Kidney (tissue), 14 donors: ENCODE results near the gene MYORG. TPM values are rescaled to one million over a fixed set of nuclear protein-coding genes. Genes with fewer than 3 reads are reported as not detected.

Source experiments
- DNase-seq, 5 donors: peaks; one replicate each; pipeline ENCODE4 v3.0.0-alpha.2; 2013 to 2020
- FAIRE-seq: peaks from 2 replicates; lab custom pipeline; 2012; peaks lifted over from hg19 to GRCh38; lab: Jason Lieb, UNC
- H3K27ac ChIP-seq, 2 donors: one replicate each; pipeline ENCODE4 v1.7.0; 2013; ENCODE audit warnings: low read depth in 2 of 2, low read length in 2 of 2, inconsistent platforms in 1 of 2
- H3K27me3 ChIP-seq: one replicate; pipeline ENCODE4 v1.7.1; 2013; ENCODE audit warnings: low read length, inconsistent platforms; ENCODE audit not compliant: control insufficient read depth, insufficient read depth
- H3K36me3 ChIP-seq, 3 donors: one replicate each; pipeline versions ENCODE4 v1.7.0 to v1.7.1; 2013; ENCODE audit warnings: low read length in 3 of 3, control low read depth in 1 of 3, inconsistent platforms in 1 of 3; ENCODE audit not compliant: insufficient read depth in 3 of 3, control insufficient read depth in 2 of 3
- H3K4me1 ChIP-seq, 3 donors: one replicate each; pipeline versions ENCODE4 v1.7.0 to v1.7.1; 2013; ENCODE audit warnings: low read length in 3 of 3, inconsistent platforms in 1 of 3, low read depth in 1 of 3; ENCODE audit not compliant: control insufficient read depth in 2 of 3, insufficient read depth in 2 of 3
- H3K4me3 ChIP-seq, 3 donors: one replicate each; pipeline versions ENCODE4 v1.7.0 to v1.8.1; 2013; ENCODE audit warnings: low read length in 3 of 3, control low read depth in 1 of 3, inconsistent platforms in 1 of 3
- H3K9ac ChIP-seq, 3 donors: one replicate each; pipeline versions ENCODE4 v1.7.0 to v1.7.1; 2013; ENCODE audit warnings: low read length in 3 of 3, control low read depth in 1 of 3, inconsistent platforms in 1 of 3
- H3K9me3 ChIP-seq, 3 donors: one replicate each; pipeline versions ENCODE4 v1.7.0 to v1.7.1; 2013; ENCODE audit warnings: low read length in 3 of 3, control low read depth in 1 of 3, inconsistent platforms in 1 of 3; ENCODE audit not compliant: control insufficient read depth in 2 of 3, insufficient read depth in 1 of 3
- intact Hi-C: fragments of 100-400 bp; cut with DNase I; formaldehyde crosslinking; loops from one replicate; pipeline ENCODE4 v1.11.1; 2022
- polyA plus RNA-seq: library from polyadenylated mRNA; stranded (reverse); fragments of 350-450 nt; fragmentation: Illumina TruSeq; extraction: RNeasy Lipid Tissue Mini Kit (QIAGEN cat#74804); gene quantifications from one replicate; pipeline ENCODE4 v1.2.3, GENCODE V29; 2014; ENCODE audit warnings: low read depth, low replicate concordance; ENCODE audit not compliant: insufficient read depth
- total RNA-seq: library from RNA; stranded (reverse); fragmentation: NEBNext Ultra II Directional; extraction: Animal tissue kit (Norgen Biotek cat#: 25700); gene quantifications from one replicate; pipeline ENCODE4 v1.2.1, GENCODE V29; 2021
- TF ChIP-seq, protein P1 (sequence below): IDR thresholded peaks from 3 replicates; pipeline ENCODE4 v1.5.1; 2012; ENCODE audit warnings: mild to moderate bottlenecking, moderate library complexity, borderline replicate concordance; ENCODE audit not compliant: insufficient read depth; ENCODE audit errors: extremely low read depth
- donor health status: control.
- donor health status: control.
- donor health status: control.
- donor health status: control.
- donor health status: control.
- donor health status: DM: yes; HTN: yes; CAD: no.
- donor health status: Normal renal cell carcinoma (clear cell type).

The MYORG gene
- total and polyA plus RNA-seq, 2 donors from 2014 or later = 8.1 to 13.5 TPM

- H3K9me3 ChIP-seq = no peaks in the 10 kb centered on the region
- FAIRE-seq (no peak), DNase-seq (no peak)
- H3K9ac ChIP-seq = peak overlapping the region in 1 of 3 donors; percentile 5
- intact Hi-C loops = no loop called here
- no peaks in the 10 kb centered on the region for H3K36me3 ChIP-seq
- peaks cover 0 to 20% (median 10%) of the 10 kb centered on the region in 3 donors for H3K4me1 ChIP-seq
- TF ChIP-seq, protein P1, sequence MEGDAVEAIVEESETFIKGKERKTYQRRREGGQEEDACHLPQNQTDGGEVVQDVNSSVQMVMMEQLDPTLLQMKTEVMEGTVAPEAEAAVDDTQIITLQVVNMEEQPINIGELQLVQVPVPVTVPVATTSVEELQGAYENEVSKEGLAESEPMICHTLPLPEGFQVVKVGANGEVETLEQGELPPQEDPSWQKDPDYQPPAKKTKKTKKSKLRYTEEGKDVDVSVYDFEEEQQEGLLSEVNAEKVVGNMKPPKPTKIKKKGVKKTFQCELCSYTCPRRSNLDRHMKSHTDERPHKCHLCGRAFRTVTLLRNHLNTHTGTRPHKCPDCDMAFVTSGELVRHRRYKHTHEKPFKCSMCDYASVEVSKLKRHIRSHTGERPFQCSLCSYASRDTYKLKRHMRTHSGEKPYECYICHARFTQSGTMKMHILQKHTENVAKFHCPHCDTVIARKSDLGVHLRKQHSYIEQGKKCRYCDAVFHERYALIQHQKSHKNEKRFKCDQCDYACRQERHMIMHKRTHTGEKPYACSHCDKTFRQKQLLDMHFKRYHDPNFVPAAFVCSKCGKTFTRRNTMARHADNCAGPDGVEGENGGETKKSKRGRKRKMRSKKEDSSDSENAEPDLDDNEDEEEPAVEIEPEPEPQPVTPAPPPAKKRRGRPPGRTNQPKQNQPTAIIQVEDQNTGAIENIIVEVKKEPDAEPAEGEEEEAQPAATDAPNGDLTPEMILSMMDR = no peak
- no peak overlapping the region for H3K27ac ChIP-seq
- H3K27me3 ChIP-seq = no peaks in the 10 kb centered on the region
- no peak overlapping the region for H3K4me3 ChIP-seq
Observed at GRCh38 chr9:34378376-34379060, 1.8 kb upstream of the MYORG start.

GRCh38 chr9:34377404-34377746 lies 677 bp upstream of the MYORG start:
- no peaks in the 10 kb centered on the region for H3K36me3 ChIP-seq
- peak in 4 of 5 donors; percentile 56 to 86 (median 76) for DNase-seq
- H3K9me3 ChIP-seq = no peaks in the 10 kb centered on the region
- intact Hi-C loops = no loop called here
- peak overlapping the region; percentile 66 to 91 (median 82) for H3K4me3 ChIP-seq
- TF ChIP-seq, protein P1 = no peak
- peaks cover 0 to 20% (median 10%) of the 10 kb centered on the region in 3 donors for H3K4me1 ChIP-seq
- H3K27ac ChIP-seq = peak overlapping the region; percentile 85 to 91
- H3K9ac ChIP-seq = peak overlapping the region; percentile 35 to 91 (median 76)
- FAIRE-seq = no peak
- no peaks in the 10 kb centered on the region for H3K27me3 ChIP-seq

DNA sequence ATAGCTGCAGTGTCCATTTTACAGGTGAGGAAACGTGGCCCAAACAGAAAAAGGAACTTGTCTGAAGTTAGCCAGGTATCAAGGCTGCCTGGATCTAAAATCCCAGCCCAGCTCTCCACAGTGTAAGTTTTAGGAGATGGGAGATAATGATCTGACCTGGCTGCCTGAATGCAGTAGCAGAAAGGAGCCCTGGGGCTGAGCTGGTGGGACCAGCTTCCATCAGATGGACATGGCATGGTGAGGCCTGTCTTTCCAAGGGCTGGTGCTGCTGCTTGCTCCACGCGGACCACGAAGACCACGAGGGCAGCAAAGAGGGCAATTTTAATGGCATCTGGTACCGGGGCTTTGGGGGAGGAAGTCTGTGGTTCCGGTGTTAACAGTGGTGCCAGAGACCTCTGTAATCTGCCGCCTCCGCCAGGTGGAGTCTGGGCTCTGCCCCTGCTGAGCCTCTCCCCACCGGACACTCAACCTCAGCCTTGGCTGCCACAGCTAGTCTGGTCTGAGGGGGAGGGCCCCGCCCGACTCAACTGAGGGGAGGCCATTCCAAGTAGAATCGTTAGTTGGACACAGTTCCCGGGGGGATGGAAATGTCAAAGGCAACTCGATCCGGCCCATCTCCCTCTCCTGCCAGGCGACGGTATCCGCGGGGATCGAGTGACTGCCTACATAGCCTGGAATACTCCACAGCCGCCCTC lies 650 bp downstream of the MYORG start:
- FAIRE-seq (no peak), DNase-seq (peak; percentile 73 to 86 (median 80))
- Histone ChIP-seq H3K27ac (peak overlapping the region; percentile 85 to 91), H3K9ac (peak overlapping the region in 2 of 3 donors; percentile 21 to 91), H3K36me3 (peaks cover 0 to 10% (median 0%) of the 10 kb centered on the region in 3 donors), H3K27me3 (peaks cover 4% of the 10 kb centered on the region), H3K4me3 (peak overlapping the region; percentile 43 to 82 (median 75)), H3K9me3 (no peaks in the 10 kb centered on the region), H3K4me1 (peaks cover 0 to 20% (median 10%) of the 10 kb centered on the region in 3 donors)
- TF ChIP-seq, protein P1 = peak; percentile 20
- intact Hi-C loops = no loop called here
